ENCODE results near the gene DNM3.

- TF ChIP-seq MAX (IDR thresholded peaks at IDR 0.05; ENCODE audit: low read depth) = no peak
- no peak for TF ChIP-seq CTCF (IDR thresholded peaks at IDR 0.05)
- TF ChIP-seq FOXJ3 (CRISPR knock-in tag; IDR thresholded peaks at IDR 0.05) = no peak
- TF ChIP-seq TEAD4 (IDR thresholded peaks at IDR 0.05; ENCODE audit: borderline replicate concordance, insufficient read depth) = no peak
- TF ChIP-seq SIN3A (IDR thresholded peaks at IDR 0.05; ENCODE audit: borderline replicate concordance, low read depth, low read length) = no peak
Measured at GRCh38 chr1:172373864-172374263, 532.6 kb downstream of the DNM3 start.
